Activated naive CD4-positive, alpha-beta T cell treated with anti-CD3 and anti-CD28 coated beads, Interleukin-2, amount 50 U/mL, for 72 hours (primary cell): ENCODE data around the gene C12orf56. TPM values are rescaled to one million over a fixed set of nuclear protein-coding genes. Genes with fewer than 3 reads are reported as not detected.
A peak's percentile ranks its signal among the peaks of the same experiment; 100 is the strongest.
"Not testable (repeated sequence)": the region's sequence is repeated elsewhere in the genome, so short reads cannot be mapped to it uniquely, and the experiment has no call there.

Source experiments
- ATAC-seq, 2 donors: fragments of 150-1000 bp; cut with Tn5 transposase; 2 replicates each; pipeline ENCODE4 v1.10.0; 2021; ENCODE audit warnings: mild to moderate bottlenecking in 2 of 2, moderate library complexity in 2 of 2
- DNase-seq, 2 donors: peaks; one replicate each; pipeline ENCODE4 v3.0.0; 2021 to 2022; ENCODE audit warnings: low spot score in 2 of 2
- H3K27ac Mint-ChIP-seq, 2 donors: one replicate each; pipeline ENCODE4 v1.8.0; 2022; ENCODE audit warnings: mild to moderate bottlenecking in 2 of 2, mixed read lengths in 2 of 2
- H3K36me3 Mint-ChIP-seq, 2 donors: one replicate each; pipeline ENCODE4 v1.8.0; 2022; ENCODE audit warnings: mixed read lengths in 2 of 2
- H3K9me3 Mint-ChIP-seq, 2 donors: one replicate each; pipeline ENCODE4 v1.8.0; 2022; ENCODE audit warnings: mixed read lengths in 2 of 2
- total RNA-seq, 2 donors: library from RNA; stranded (reverse); gene quantifications; one replicate each; pipeline ENCODE4 v1.2.3, GENCODE V29; 2022

Gene C12orf56
- total RNA-seq, 2 donors from 2014 or later, result not detected

- ATAC-seq (no peak), DNase-seq (no peak)
- Mint-ChIP-seq H3K36me3 (no peaks in the 10 kb centered on the region), H3K27ac (no peak overlapping the region), H3K9me3 (no peaks in the 10 kb centered on the region)
Measured at GRCh38 chr12:64232196-64232595, 158.4 kb downstream of the C12orf56 start.

DNA sequence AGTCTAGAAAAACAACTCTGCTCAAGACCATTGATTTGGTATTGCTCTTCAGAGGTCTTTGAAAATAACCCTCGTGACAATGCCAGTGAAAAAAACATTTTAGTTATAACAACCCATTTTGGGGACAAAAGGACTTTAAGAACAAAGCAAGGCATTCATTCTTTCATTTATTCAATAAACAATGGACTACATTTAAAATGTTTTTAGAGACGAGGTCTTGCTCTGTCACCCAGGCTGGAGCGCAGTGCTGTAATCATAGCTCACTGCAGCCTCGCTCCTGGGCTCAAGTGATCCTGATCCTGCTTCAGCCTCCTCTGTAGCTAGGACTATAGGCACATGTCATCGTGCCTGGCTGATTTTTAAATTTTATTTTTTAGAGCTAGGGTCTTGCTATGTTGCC, 160.8 kb downstream of the C12orf56 start:
- Mint-ChIP-seq H3K9me3 (no peaks in the 10 kb centered on the region), H3K27ac (no peak overlapping the region), H3K36me3 (no peaks in the 10 kb centered on the region)
- DNase-seq (no peak), ATAC-seq (no peak)

DNA sequence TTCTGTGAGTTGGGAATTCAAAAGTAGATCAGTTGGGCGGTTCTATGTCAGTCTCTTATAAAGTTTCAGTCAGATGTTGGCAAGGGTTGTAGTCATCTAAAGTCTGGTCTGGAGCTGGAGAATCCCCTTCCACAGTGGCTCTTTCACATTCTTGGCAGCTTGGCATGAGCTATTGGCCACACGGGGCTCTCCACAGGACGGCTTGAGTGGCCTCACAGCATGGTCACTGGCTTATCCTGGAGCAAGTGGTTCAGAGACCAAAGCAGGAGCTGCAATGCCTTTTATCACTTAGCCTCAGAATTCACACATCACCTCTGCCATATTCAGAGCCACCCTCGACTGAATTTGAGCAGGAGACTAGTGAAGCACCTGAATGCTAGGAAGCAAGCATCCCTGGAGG, 161.3 kb downstream of the C12orf56 start:
- Mint-ChIP-seq H3K27ac (no peak overlapping the region), H3K36me3 (no peaks in the 10 kb centered on the region), H3K9me3 (no peaks in the 10 kb centered on the region)
- ATAC-seq, result no peak
- DNase-seq, result no peak

GRCh38 chr12:64225626-64226025, 164.9 kb downstream of the C12orf56 start:
- Mint-ChIP-seq H3K27ac (no peak overlapping the region), H3K9me3 (no peaks in the 10 kb centered on the region), H3K36me3 (peaks cover 0 to 12% of the 10 kb centered on the region in 2 donors)
- no peak for DNase-seq
- no peak for ATAC-seq

- Mint-ChIP-seq H3K9me3 (no peaks in the 10 kb centered on the region), H3K27ac (peak within 1 kb of the TSS; percentile 89 to 96), H3K36me3 (peaks cover 5 to 12% of the 10 kb centered on the region in 2 donors)
- peak; percentile 97 for ATAC-seq
- DNase-seq, result peak; percentile 87 to 93
Measured at GRCh38 chr12:64222009-64222765, 168.4 kb downstream of the C12orf56 start, which contains the start of gene KICS2. KICS2 (minus strand) TSS chr12:64222296; CDS start chr12:64222237, 59 bp downstream.

DNA sequence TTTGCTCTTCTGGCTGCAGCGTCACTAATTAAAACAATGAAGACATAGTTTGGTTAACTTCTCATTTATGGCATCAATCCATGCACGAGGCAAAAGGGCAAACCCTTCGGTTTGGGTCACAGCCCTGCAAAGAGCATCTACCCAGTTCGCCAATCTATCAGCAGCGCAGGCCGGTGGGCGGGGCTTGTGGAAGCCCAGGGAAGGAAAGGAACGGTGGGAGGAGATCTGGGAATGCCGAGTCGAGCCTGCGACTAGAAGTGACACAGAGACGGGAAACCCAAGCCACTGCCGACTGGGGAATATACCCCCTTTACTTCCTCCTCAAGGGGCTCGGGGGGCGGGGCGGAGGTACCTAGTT, 168.9 kb downstream of the C12orf56 start:
- Mint-ChIP-seq H3K36me3 (peaks cover 5 to 12% of the 10 kb centered on the region in 2 donors), H3K9me3 (no peaks in the 10 kb centered on the region), H3K27ac (peak overlapping the region; percentile 89 to 96)
- peak; percentile 58 to 68 for DNase-seq
- ATAC-seq, result peak; percentile 29 to 51

GRCh38 chr12:64220046-64220445, 170.5 kb downstream of the C12orf56 start:
- no peak for DNase-seq
- Mint-ChIP-seq H3K36me3 (peaks cover 5 to 12% of the 10 kb centered on the region in 2 donors), H3K9me3 (no peaks in the 10 kb centered on the region), H3K27ac (no peak overlapping the region)
- no peak for ATAC-seq

DNA sequence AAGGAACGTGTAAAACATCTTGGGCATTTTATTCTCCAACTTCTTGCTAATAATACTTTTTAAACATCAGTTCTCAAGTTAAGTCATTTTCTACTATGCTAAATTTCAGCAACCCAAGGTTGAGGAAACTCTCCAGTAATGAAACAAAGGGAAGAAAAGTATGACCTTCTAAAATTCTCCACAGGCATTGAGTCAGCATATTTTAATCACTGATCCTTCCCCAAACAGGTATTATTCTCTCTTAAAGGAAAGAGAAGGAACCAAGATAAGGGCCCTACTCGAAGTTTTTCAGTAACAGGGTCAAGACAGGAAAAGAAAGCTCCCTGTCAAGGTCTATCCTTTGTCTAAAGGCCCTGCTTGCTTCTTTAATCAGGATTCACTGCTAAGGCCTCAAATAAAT, 171.4 kb downstream of the C12orf56 start:
- peaks cover 5 to 12% of the 10 kb centered on the region in 2 donors for H3K36me3 Mint-ChIP-seq
- ATAC-seq (no peak), DNase-seq (no peak)

DNA sequence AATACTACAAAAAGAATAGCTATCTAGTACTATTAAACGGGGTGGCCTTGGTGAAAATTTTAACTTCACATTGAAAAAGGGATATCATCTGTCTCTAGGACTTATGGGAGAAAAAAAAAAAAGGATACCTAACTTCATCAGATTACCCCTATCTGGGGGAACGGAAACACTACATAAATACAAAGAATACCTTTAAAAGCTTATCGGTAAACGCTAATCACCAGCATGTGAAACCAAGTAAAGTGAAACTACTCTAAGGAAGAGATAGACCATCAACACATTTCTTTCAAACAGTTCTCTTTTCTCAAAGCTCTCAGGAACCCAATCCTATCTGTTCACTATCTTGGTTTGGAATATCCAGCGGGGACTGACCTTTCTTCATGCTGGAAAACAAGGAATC, 172.0 kb downstream of the C12orf56 start:
- H3K9me3 Mint-ChIP-seq, result no peaks in the 10 kb centered on the region
- H3K36me3 Mint-ChIP-seq, result peaks cover 5 to 12% of the 10 kb centered on the region in 2 donors
- no peak overlapping the region for H3K27ac Mint-ChIP-seq
- ATAC-seq, result no peak
- DNase-seq, result no peak

More for the DNA sequence above, 171.4 kb downstream of the C12orf56 start:
- Mint-ChIP-seq H3K9me3 (no peaks in the 10 kb centered on the region), H3K27ac (peak overlapping the region in 1 of 2 donors; percentile 31)

DNA sequence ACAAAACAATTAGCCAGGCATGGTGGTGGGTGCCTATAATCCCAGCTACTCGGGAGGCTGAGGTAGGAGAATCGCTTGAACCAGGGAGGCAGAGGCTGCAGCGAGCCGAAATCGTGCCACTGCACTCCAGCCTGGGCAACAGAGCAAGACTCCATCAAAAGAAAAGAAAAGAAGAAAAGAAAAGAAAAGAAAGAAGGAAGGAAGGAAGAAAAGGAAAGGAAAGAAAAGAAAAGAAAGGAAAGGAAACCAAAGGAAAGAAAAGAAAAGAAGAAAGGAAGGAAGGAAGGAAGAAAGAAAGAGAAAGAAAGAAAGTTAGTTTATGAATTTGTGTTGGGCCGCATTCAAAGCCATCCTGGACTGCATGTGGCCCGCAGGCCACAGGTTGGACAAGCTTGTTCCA, 172.9 kb downstream of the C12orf56 start:
- Mint-ChIP-seq H3K27ac (peak overlapping the region in 1 of 2 donors; percentile 63), H3K36me3 (peaks cover 5 to 12% of the 10 kb centered on the region in 2 donors)
- ATAC-seq, DNase-seq, H3K9me3 Mint-ChIP-seq: not testable (repeated sequence)

GRCh38 chr12:64216239-64216638, 174.3 kb downstream of the C12orf56 start:
- no peaks in the 10 kb centered on the region for H3K9me3 Mint-ChIP-seq
- ATAC-seq, result no peak
- peaks cover 5 to 13% of the 10 kb centered on the region in 2 donors for H3K36me3 Mint-ChIP-seq
- no peak overlapping the region for H3K27ac Mint-ChIP-seq
- DNase-seq, result no peak

Other genes with a start within 250 kb of the C12orf56 start
- 10 to 100 TPM; 12.9 to 13.5 TPM for gene KICS2, start 168.5 kb downstream of the C12orf56 start, total RNA-seq
- gene XPOT, start 13.6 kb upstream of the C12orf56 start, total RNA-seq, result 100 to 1,000 TPM; 124 to 138 TPM
- gene TBK1, start 61.4 kb upstream of the C12orf56 start, total RNA-seq, result 10 to 100 TPM; 21.1 to 47.6 TPM
- gene RASSF3, start 219.7 kb upstream of the C12orf56 start, total RNA-seq, result 10 to 100 TPM; 23.4 to 36.0 TPM